HCT116 (cell line): ENCODE data around the gene IL11.

ENCODE experiments used
- EZH2 ChIP-seq: fragments of 200-600 bp; sonication (generic); IDR thresholded peaks from 2 replicates; pipeline ENCODE4 v1.6.1; 2017; ENCODE audit warnings: antibody characterized with exemption, mixed run types
- EZH2phosphoT487 ChIP-seq: fragments of 200-600 bp; IDR thresholded peaks from 2 replicates; pipeline ENCODE4 v1.6.1; 2018; ENCODE audit warnings: antibody characterized with exemption, borderline replicate concordance
- POLR2A ChIP-seq: IDR thresholded peaks from 2 replicates; pipeline ENCODE4 v1.7.0; 2011; ENCODE audit warnings: borderline replicate concordance; ENCODE audit not compliant: insufficient read depth, insufficient read length; ENCODE audit errors: extremely low read depth
- POLR2AphosphoS5 ChIP-seq: IDR thresholded peaks from 2 replicates; pipeline ENCODE4 v1.6.1; 2011; ENCODE audit warnings: mild to moderate bottlenecking, low read depth, low read length, moderate library complexity
- RAD21 ChIP-seq: IDR thresholded peaks from 2 replicates; pipeline ENCODE4 v1.6.1; 2012; ENCODE audit warnings: low read depth, mild to moderate bottlenecking
- YY1 ChIP-seq: IDR thresholded peaks from 2 replicates; pipeline ENCODE4 v1.6.1; 2011; ENCODE audit warnings: low read length, low read depth, moderate library complexity, mild to moderate bottlenecking; ENCODE audit not compliant: insufficient replicate concordance; ENCODE audit errors: extremely low read depth
- ZFX ChIP-seq: fragments of 450-650 bp; IDR thresholded peaks from 2 replicates; pipeline ENCODE4 v1.6.1; 2017
- TF ChIP-seq, protein P1 (sequence below), 3 experiments: fragments of 200-600 bp in 1 of 3; sonication (generic) in 1 of 3; IDR thresholded peaks in 2 of 3; conservative IDR thresholded peaks in 1 of 3; 2 replicates each; pipeline ENCODE4 v1.5.1; 2012 to 2017; ENCODE audit warnings: low read depth in 2 of 3, low read length in 2 of 3, antibody characterized with exemption in 1 of 3, borderline replicate concordance in 1 of 3, control low read depth in 1 of 3, mild to moderate bottlenecking in 1 of 3, mixed read lengths in 1 of 3, mixed run types in 1 of 3, moderate library complexity in 1 of 3; ENCODE audit not compliant: insufficient read depth in 1 of 3

DNA sequence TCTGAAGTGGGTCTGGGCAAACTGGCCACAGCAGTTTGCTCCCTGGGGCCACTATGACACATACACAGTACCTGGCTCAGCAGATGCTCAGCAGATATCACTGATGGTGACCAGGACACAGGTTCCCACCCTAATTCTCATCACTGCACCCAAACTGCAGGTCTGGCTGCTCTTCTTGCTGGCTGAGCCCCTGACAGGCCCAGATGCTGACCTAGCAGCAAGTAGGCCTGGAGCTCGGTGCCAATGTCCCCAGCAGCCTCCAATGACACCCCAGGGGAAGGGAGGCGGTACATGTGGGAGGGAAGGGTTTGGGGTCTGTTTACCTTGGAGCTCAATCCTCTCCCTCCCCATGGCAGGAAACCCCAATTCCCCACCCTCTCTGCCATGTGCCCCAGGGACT is 32.2 kb upstream of the IL11 start:
- TF ChIP-seq, protein P1, sequence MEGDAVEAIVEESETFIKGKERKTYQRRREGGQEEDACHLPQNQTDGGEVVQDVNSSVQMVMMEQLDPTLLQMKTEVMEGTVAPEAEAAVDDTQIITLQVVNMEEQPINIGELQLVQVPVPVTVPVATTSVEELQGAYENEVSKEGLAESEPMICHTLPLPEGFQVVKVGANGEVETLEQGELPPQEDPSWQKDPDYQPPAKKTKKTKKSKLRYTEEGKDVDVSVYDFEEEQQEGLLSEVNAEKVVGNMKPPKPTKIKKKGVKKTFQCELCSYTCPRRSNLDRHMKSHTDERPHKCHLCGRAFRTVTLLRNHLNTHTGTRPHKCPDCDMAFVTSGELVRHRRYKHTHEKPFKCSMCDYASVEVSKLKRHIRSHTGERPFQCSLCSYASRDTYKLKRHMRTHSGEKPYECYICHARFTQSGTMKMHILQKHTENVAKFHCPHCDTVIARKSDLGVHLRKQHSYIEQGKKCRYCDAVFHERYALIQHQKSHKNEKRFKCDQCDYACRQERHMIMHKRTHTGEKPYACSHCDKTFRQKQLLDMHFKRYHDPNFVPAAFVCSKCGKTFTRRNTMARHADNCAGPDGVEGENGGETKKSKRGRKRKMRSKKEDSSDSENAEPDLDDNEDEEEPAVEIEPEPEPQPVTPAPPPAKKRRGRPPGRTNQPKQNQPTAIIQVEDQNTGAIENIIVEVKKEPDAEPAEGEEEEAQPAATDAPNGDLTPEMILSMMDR (IDR thresholded peaks at IDR 0.05 in 2 of 3, conservative IDR thresholded peaks at IDR 0.05 in 1 of 3; ENCODE audit: borderline replicate concordance in 1 of 3, insufficient read depth in 1 of 3, low read depth in 2 of 3, low read length in 2 of 3): no peak
- TF ChIP-seq RAD21 (no peak), POLR2AphosphoS5 (no peak), ZFX (no peak), YY1 (no peak), POLR2A (no peak), EZH2 (no peak), EZH2phosphoT487 (no peak)
